Globus pallidus (tissue), 1 donor: Measurements from ENCODE around the gene EPM2AIP1.
"Not testable (repeated sequence)": the region's sequence is repeated elsewhere in the genome, so short reads cannot be mapped to it uniquely, and the experiment has no call there.

Source experiments
- DNase-seq: peaks from one replicate; pipeline ENCODE4 v3.0.0-alpha.2; 2015; ENCODE audit warnings: low spot score

The EPM2AIP1 gene

DNA sequence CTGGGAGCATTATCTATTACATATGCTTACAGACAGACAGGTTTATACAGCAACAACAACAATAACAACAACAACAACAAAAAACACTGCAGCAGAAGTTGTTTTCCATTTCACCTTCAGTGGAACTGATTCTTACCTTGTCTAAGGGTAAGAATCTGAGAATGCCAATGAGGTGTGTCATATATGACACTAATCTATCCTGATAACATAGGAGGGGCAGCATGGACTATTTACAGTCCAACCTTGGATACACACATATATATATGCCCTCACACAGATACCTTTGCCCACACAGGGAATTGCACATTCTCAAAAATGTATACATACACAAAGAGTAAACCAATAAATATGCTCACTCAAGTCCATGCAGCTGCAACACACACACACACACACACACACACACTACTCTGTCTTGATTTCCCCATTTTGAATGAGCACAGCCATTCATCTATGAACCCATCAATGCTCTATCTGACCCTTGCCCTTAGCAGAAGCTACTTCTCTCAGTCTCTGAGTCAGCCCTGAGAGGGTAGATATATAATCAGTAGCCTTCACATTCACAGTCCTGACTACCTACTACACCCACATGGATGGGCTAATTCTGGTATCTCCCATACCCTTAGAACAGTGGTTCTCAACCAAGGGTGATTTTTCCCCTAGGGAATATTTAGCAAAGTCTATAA lies 38.3 kb downstream of the EPM2AIP1 start:
- no peak for DNase-seq

DNA sequence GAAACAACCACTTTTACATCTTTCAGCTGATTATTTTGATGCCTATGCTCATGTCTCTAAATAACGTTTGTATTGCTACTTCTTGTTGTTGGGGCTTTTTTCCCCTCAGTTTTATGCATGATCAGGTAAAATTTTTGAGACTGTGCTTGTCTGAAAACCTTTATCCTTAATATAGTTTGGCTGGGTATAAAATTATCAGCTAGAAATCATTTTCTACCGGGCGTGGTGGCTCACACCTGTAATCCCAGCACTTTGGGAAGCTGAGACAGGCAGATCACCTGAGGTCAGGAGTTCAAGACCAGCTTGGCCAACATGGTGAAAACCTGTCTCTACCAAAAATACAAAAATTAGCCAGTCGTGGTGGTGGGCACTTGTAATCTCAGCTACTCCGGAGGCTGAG lies 45.1 kb downstream of the EPM2AIP1 start:
- not testable (repeated sequence) for DNase-seq

DNA sequence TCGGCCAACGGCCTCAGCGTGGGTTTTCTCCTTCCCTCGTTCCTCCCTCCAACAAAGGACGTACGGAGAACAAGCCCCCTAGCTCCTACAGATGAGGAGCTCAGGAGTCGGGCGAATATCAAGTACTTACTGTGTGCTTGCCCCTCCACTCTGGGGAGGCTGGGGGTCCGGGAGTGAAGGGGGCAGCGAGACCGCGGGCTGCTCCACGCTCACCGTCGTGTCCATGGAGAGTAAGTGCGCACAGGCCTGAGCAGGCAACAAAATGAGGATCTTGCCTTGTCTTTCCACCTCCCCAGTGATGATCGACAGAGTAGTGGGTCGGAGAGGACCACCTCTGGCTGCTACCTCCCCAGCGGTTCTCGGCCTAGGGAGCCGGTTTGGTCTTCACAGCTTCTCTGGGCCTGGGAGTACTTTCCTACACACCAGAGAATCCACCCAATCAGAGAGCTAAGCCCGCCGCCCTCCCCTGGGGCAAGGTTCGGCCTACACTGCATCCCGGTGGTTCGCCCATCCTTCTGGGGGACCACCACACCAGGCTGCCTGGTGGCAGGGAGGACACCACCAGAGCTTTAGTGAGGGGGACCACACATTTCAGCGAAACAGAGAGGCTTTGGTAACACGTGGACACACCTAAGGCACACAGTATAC lies 47.5 kb downstream of the EPM2AIP1 start:
- no peak for DNase-seq

DNA sequence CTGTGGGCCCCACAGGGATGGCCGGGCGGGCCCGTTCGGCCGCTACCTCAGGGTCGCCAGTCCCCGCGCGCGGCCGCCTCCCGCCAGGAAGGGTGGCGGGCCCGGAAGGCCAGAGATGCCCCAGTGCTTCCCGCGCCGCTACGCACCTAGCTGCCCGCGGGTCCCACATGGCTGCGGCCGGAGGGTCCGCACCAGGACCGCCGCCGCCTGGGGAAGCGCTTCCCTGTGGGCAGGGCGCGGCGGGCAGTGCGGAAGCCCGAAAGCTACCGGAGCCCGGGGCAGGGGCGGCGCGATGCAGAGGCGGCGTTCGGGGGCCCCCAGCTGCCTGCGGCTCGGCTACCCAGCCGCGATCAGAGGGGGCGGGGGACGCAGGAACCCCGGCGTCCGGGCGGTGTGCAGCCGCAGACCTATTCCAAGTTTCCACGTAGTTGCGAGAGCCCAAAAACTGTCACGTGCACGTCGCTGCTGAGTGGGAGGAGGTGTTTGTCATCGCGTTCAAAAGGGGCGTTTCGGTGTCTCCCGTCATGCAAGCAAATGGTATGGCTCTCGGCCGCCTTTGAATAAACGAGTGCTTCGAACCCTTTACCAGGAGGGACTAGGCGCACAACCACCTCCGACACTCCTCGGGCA lies 48.2 kb downstream of the EPM2AIP1 start, which contains the start of gene TRANK1:
TRANK1 (minus strand) TSS at position 414 of the 630 bp plus-strand sequence; CDS start at position 169, 245 bp downstream.
- DNase-seq: peak; percentile 16

DNA sequence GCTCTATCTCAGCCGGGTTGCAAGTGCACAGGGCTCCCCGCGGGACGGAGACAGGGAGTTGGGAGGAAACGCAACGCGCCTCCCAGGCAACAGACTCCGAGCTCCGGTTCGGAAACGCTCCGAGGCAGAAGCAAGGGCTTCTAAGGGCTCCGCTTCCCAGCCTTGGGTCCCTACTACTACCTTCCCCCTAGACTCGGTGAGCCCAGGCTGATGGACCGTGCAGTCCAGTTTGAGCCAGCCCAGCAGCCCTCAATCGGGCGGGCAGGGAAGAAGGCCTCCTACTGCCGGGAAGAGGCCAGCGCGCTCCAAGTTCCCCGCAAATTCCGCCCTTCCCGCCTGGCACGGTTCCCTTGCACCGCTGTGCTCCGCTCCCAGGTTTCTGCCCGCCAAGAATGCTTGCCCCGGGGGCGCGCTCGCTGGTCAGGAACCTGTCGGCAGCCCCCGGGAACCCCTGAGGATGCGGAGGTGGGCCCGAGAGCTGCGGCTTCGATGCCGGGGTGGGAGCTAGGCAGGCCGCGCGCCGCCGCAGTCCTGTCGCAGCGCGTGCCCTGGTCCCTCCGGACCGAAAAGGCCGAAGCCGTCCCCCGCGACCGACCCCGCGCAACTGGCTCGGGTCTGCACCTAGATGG lies 48.8 kb downstream of the EPM2AIP1 start:
- peak; percentile 20 for DNase-seq

DNA sequence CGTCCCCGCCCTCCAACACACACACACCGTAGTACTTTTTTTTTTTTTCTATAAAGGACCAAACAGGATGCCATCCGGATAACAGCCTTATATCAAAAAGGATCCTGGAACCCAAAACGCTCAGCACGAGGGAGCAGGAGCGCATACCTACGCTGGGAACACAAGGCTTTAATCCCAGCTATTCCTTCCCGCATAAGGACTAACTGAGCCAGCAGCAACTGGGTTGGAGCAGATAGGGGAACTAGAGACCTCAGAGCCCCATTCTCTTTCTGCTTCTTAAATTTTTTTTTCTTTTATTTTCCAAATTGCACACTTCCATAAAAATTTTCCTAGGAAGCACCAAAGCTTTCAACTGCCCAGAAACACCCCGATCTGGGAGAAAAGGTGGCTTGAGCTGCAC lies 49.3 kb downstream of the EPM2AIP1 start:
- no peak for DNase-seq

DNA sequence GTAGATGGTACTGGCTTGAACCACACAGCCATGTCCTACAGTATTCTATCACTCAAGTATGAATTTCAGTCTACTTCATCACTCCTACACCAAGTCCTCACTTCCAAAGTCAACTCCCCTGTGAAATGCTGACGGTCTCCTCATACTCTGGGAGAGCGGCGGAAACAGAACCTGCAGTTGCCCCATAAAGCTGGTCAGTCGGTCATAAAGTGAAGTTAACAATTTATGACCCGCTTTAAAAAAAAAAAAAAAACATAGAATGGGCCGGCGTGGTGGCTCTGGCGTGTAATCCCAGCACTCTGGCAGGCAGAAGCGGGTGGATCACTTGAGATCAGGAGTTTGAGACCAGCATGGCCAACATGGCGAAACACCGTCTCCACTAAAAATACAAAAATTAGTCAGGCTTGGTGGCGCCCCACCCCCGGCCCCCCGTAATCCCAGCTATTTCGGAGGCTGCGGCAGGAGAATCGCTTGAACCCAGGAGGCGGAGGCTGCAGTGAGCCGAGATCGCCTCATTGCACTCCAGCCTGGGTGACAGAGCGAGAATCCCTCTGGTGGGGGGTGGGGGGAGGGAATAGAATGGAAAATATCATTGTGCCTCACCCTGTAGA lies 50.2 kb downstream of the EPM2AIP1 start:
- no peak for DNase-seq

DNA sequence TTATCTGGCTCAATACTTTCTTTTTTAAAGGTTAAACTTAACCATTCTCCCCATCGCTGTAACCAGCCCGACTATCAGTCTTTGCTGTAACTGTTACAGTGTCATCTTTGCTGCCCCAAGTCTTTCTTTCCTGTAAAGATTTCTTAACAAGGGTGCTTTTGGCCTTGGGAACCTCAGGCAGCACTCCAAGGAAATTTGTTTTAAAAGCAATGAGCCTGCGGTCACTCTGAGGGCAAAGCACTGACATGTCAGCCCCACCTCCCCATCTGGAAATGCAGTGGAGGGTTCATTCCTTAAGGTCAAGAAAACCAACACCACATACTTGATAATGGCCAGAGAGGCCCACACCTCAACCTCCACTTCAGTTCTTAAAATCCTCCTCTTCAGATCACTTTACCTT lies 51.3 kb downstream of the EPM2AIP1 start:
- DNase-seq: no peak

DNA sequence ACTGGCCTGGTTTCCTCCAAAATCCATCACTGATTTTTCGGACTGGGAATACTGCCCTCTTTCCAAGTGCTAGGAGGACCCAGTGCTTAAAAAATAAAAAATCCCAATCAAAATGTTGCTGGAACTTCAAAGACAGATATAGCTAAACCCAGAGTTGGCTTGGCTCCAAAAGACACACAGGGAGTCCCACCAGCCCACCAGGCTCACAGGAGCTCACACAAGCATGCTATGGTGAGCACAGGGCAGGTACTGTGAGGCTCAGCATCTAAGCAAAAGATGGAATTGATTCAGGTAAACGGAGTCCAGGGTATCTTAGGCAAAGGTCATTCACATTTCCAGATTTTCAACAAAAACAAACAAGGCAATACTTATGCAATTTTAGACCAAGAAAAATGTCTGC lies 51.8 kb downstream of the EPM2AIP1 start:
- DNase-seq: no peak

DNA sequence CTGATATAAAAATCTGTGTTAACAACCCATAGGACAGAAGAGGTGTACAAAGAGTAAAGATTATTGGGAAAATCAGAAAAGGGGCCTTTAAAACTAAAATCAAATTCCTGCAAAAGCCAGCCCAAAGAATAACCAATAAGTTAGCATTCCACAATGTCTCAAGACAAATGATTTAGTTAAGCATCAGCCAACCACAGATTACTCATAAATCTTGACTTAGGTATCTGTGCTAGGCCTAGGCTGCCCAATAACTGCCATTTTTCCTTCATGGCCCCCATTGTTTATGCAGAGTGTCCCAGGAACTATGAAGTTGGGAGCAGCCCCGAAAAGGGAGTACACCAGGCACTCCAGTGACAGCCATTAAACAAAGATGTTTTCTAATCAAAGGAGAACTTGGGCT lies 55.4 kb downstream of the EPM2AIP1 start:
- no peak for DNase-seq
